Heart right ventricle (tissue), 16 donors: ENCODE measurements around the gene NT5C1A. TPM values are rescaled to one million over a fixed set of nuclear protein-coding genes. Genes with fewer than 3 reads are reported as not detected.
A peak's percentile ranks its signal among the peaks of the same experiment; 100 is the strongest.

ENCODE experiments used
- ATAC-seq, 8 donors: fragments of 200-7000 bp; cut with Tn5 transposase; one replicate each; pipeline ENCODE4 v1.9.1; 2020; ENCODE audit warnings: mild to moderate bottlenecking in 8 of 8, moderate library complexity in 8 of 8, moderate number of reproducible peaks in 1 of 8
- DNase-seq, 2 donors: peaks; one replicate each; pipeline ENCODE4 v3.0.0-alpha.2; 2020
- H3K27ac ChIP-seq, 10 donors: fragments of 200-600 bp; sonication (generic) in 2 of 10; one replicate each; pipeline versions ENCODE4 v1.5.0 to v1.8.0; 2020 to 2022; ENCODE audit warnings: mild to moderate bottlenecking in 3 of 10
- H3K27me3 ChIP-seq, 7 donors: fragments of 200-600 bp; one replicate each; pipeline ENCODE4 v1.8.0; 2021 to 2022; ENCODE audit warnings: mild to moderate bottlenecking in 2 of 7
- H3K36me3 ChIP-seq, 9 donors: fragments of 200-600 bp; sonication (generic) in 1 of 9; one replicate each; pipeline versions ENCODE4 v1.5.0 to v1.8.0; 2020 to 2022; ENCODE audit warnings: mild to moderate bottlenecking in 2 of 9
- H3K4me1 ChIP-seq, 9 donors: fragments of 200-600 bp; sonication (generic) in 1 of 9; one replicate each; pipeline versions ENCODE4 v1.5.0 to v1.8.0; 2020 to 2022; ENCODE audit warnings: mild to moderate bottlenecking in 4 of 9
- H3K4me3 ChIP-seq, 10 donors: fragments of 200-600 bp; sonication (generic) in 2 of 10; one replicate each; pipeline versions ENCODE4 v1.5.0 to v1.8.0; 2020 to 2022; ENCODE audit warnings: mild to moderate bottlenecking in 7 of 10, moderate library complexity in 2 of 10
- H3K9me3 ChIP-seq, 11 donors: fragments of 200-600 bp in 10 of 11; sonication (generic) in 2 of 11; one replicate each; pipeline versions ENCODE4 v1.5.0 to v1.8.0; 2013 to 2022; ENCODE audit warnings: mild to moderate bottlenecking in 2 of 11, control low read depth in 1 of 11, moderate library complexity in 1 of 11
- CTCF ChIP-seq, 9 donors: fragments of 200-600 bp; sonication (generic) in 2 of 9; IDR thresholded peaks; one replicate each; pipeline versions ENCODE4 v1.5.0 to v1.8.0; 2021 to 2022; ENCODE audit warnings: antibody characterized with exemption in 9 of 9, mild to moderate bottlenecking in 5 of 9, moderate library complexity in 1 of 9
- WGBS, 2 donors: extraction: QIAGEN DNeasy Blood & Tissue Kit; methylation state at CpG; one replicate each; pipeline ENCODE4 v1.1.7; 2013; ENCODE audit warnings: inconsistent platforms in 1 of 2; 5-methylcytosine and 5-hydroxymethylcytosine counted together
- intact Hi-C, 10 donors: fragments of 100-400 bp; cut with DNase I; formaldehyde crosslinking; loops; one replicate each; pipeline versions ENCODE4 v1.11.1 to v1.14.2; 2022
- polyA plus RNA-seq, 2 donors: library from polyadenylated mRNA; stranded (reverse); fragments of 200-250 nt; gene quantifications; one replicate each; pipeline ENCODE4 v1.2.3, GENCODE V29; 2013
- total RNA-seq, 10 donors: library from RNA; stranded (reverse); fragmentation: NEBNext Ultra II Directional in 3 of 10; extraction: Animal tissue kit (Norgen Biotek cat#: 25700) in 3 of 10; gene quantifications; one replicate each; pipeline versions ENCODE4 v1.2.1 to v1.2.4, GENCODE V29; 2021 to 2023
- donor health status: Arrhythmogenic right ventricular cardiomyopathy.
- donor health status: ischemic (EF 13 %, LVEDD 7.1; RV severe dilation, severe dysfunction).
- donor health status: healthy with polysubstance abuse.
- donor health status: DM: no; HTN: yes; CAD: no.
- donor health status: DM: no; HTN: no; CAD: no.
- donor health status: ischemic (EF 25% LVEDD 6.9; RV normal size, moderate dysfunction).
- donor health status: ischemic (EF 25% LVEDD 5.7; RV mildly dilated, moderate dysfunction).
- donor health status: healthy.
- donor health status: DM: yes; HTN: yes; CAD: no.
- donor health status: Ischemic cardiomyopathy.
- donor health status: ischemic (EF 35%, LVEDD 5.7; RV mildly dilated, moderate dysfunction).
- donor health status: nonischemic (EF 11% LVEDD 7.7; RV severe dilation, severe dysfunction).
- donor health status: DM: yes; HTN: yes; CAD: no.
- donor health status: PGD.
- donor health status: ischemic (EF 29% LVEDD 5.4; RV normal size, mild dysfunction).
- donor health status: nonischemic (EF 23%, LVEDD 6.1; RV moderate dilation, normal function).

Gene NT5C1A
- total and polyA plus RNA-seq, 12 donors, result 0.68 to 59.2 (median 25.0) TPM

- Histone ChIP-seq H3K36me3 (no peaks in the 10 kb centered on the region), H3K27ac (no peak overlapping the region), H3K4me3 (no peak overlapping the region), H3K9me3 (no peaks in the 10 kb centered on the region), H3K4me1 (peaks cover 0 to 14% (median 7%) of the 10 kb centered on the region in 9 donors), H3K27me3 (peaks cover 0 to 20% (median 0%) of the 10 kb centered on the region in 7 donors)
- no peak for ATAC-seq
- intact Hi-C loops, result no loop called here
- TF ChIP-seq CTCF (IDR thresholded peaks at IDR 0.05), result peak in 1 of 9 donors; percentile 11
- 93 to 96% methylated on average over 2 of the region's 3 CpGs for WGBS, 2 donors
- no peak for DNase-seq
Measured at GRCh38 chr1:39699419-39699818, 27.5 kb upstream of the NT5C1A start.

GRCh38 chr1:39698568-39698967 is 26.7 kb upstream of the NT5C1A start:
- ATAC-seq (no peak), DNase-seq (no peak)
- Histone ChIP-seq H3K9me3 (no peaks in the 10 kb centered on the region), H3K27me3 (peaks cover 0 to 28% (median 4%) of the 10 kb centered on the region in 7 donors), H3K4me1 (peaks cover 0 to 14% (median 7%) of the 10 kb centered on the region in 9 donors), H3K36me3 (no peaks in the 10 kb centered on the region), H3K4me3 (no peak overlapping the region), H3K27ac (no peak overlapping the region)
- TF ChIP-seq CTCF (IDR thresholded peaks at IDR 0.05), result no peak
- intact Hi-C loops, result no loop called here
- 89 to 90% methylated on average over 4 of the region's 4 CpGs for WGBS, 2 donors

GRCh38 chr1:39696448-39696847 is 24.5 kb upstream of the NT5C1A start:
- H3K36me3 ChIP-seq, result no peaks in the 10 kb centered on the region
- no peak overlapping the region for H3K27ac ChIP-seq
- peaks cover 0 to 19% (median 11%) of the 10 kb centered on the region in 9 donors for H3K4me1 ChIP-seq
- no peaks in the 10 kb centered on the region for H3K9me3 ChIP-seq
- H3K4me3 ChIP-seq, result no peak overlapping the region
- ATAC-seq (no peak), DNase-seq (no peak)
- H3K27me3 ChIP-seq, result peaks cover 7 to 49% (median 26%) of the 10 kb centered on the region in 7 donors
- intact Hi-C loops, result no loop called here
- 52 to 69% methylated on average over 1 of the region's 1 CpG for WGBS, 2 donors
- no peak for TF ChIP-seq CTCF (IDR thresholded peaks at IDR 0.05)

GRCh38 chr1:39695016-39695415 is 23.1 kb upstream of the NT5C1A start:
- intact Hi-C loops, result no loop called here
- TF ChIP-seq CTCF (IDR thresholded peaks at IDR 0.05), result no peak
- no peak overlapping the region for H3K27ac ChIP-seq
- DNase-seq (no peak), ATAC-seq (no peak)
- H3K9me3 ChIP-seq, result no peaks in the 10 kb centered on the region
- WGBS, 2 donors, result 12 to 20% methylated on average over 1 of the region's 1 CpG
- no peak overlapping the region for H3K4me3 ChIP-seq
- peaks cover 0 to 21% (median 16%) of the 10 kb centered on the region in 9 donors for H3K4me1 ChIP-seq
- H3K27me3 ChIP-seq, result peaks cover 11 to 63% (median 38%) of the 10 kb centered on the region in 7 donors
- no peaks in the 10 kb centered on the region for H3K36me3 ChIP-seq
